OCI-LY7 (cell line): ENCODE data around the gene CEP20. TPM values are rescaled to one million over a fixed set of nuclear protein-coding genes. Genes with fewer than 3 reads are reported as not detected.

Experiments
- BruUV-seq: library from RNA; stranded (reverse); fragments of 400-500 nt; replicated peaks from 2 replicates; lab custom pipeline; 2021; lab: Mats Ljungman, UMichigan
- CTCF ChIA-PET: fragments of 300-600 bp; sonication (Branson Sonifier 250); formaldehyde crosslinking; loops from one replicate; lab custom pipeline; 2022; ENCODE audit warnings: antibody characterized with exemption; ENCODE audit not compliant: unreplicated experiment; lab: Charles Lee
- POLR2A ChIA-PET: fragments of 300-600 bp; sonication (Branson Sonifier 250); formaldehyde crosslinking; loops from one replicate; lab custom pipeline; 2022; ENCODE audit warnings: antibody characterized with exemption; lab: Charles Lee
- DNase-seq: peaks from one replicate; pipeline ENCODE4 v3.0.0-alpha.2; 2015; ENCODE audit warnings: low spot score
- H2AFZ ChIP-seq: fragments of 200-600 bp; sonication (generic), shearing (Covaris generic); 2 replicates; pipeline ENCODE4 v1.6.1; 2014; ENCODE audit warnings: mild to moderate bottlenecking, antibody characterized with exemption, low read length, moderate library complexity
- H3K27ac ChIP-seq: fragments of 200-600 bp; sonication (generic); 2 replicates; pipeline ENCODE4 v1.5.1; 2014; ENCODE audit warnings: mixed run types, low read depth, mild to moderate bottlenecking, moderate library complexity, low read length, inconsistent platforms; ENCODE audit not compliant: poor library complexity, severe bottlenecking
- H3K36me3 ChIP-seq: fragments of 200-600 bp; sonication (generic); 2 replicates; pipeline ENCODE4 v1.6.1; 2014; ENCODE audit warnings: mild to moderate bottlenecking, antibody characterized with exemption, low read length, moderate library complexity, mixed read lengths; ENCODE audit not compliant: insufficient read depth
- H3K4me1 ChIP-seq: fragments of 200-600 bp; sonication (generic); 2 replicates; pipeline ENCODE4 v1.5.1; 2014; ENCODE audit warnings: mild to moderate bottlenecking, low read length; ENCODE audit not compliant: insufficient read depth, poor library complexity, severe bottlenecking
- H3K4me2 ChIP-seq: fragments of 200-600 bp; sonication (generic); 2 replicates; pipeline ENCODE4 v1.6.1; 2014; ENCODE audit warnings: mild to moderate bottlenecking, low read length
- H3K4me3 ChIP-seq: fragments of 200-600 bp; sonication (generic); 2 replicates; pipeline ENCODE4 v1.5.1; 2014; ENCODE audit warnings: mild to moderate bottlenecking, low read depth, low read length; ENCODE audit not compliant: poor library complexity, severe bottlenecking
- H3K79me2 ChIP-seq: fragments of 200-600 bp; sonication (generic); 2 replicates; pipeline ENCODE4 v1.6.1; 2016; ENCODE audit warnings: low read depth, mild to moderate bottlenecking, low read length, moderate library complexity, mixed read lengths; ENCODE audit not compliant: insufficient read depth
- H3K9me2 ChIP-seq: fragments of 200-600 bp; sonication (generic); 2 replicates; pipeline ENCODE4 v1.6.1; 2016; ENCODE audit warnings: mild to moderate bottlenecking, low read length, mixed read lengths; ENCODE audit not compliant: insufficient read depth
- H3K9me3 ChIP-seq: fragments of 200-600 bp; sonication (generic); 2 replicates; pipeline ENCODE4 v1.6.1; 2014; ENCODE audit warnings: mild to moderate bottlenecking, mixed run types, low read length, mixed read lengths
- H4K20me1 ChIP-seq: fragments of 200-600 bp; sonication (generic); 2 replicates; pipeline ENCODE4 v1.6.1; 2014; ENCODE audit warnings: mild to moderate bottlenecking, antibody characterized with exemption, low read length, moderate library complexity, mixed read lengths; ENCODE audit not compliant: insufficient read depth
- EZH2phosphoT487 ChIP-seq: fragments of 200-600 bp; sonication (generic); IDR thresholded peaks from 2 replicates; pipeline ENCODE4 v1.6.1; 2018; ENCODE audit warnings: low read depth, borderline replicate concordance, mild to moderate bottlenecking, mixed run types, antibody characterized with exemption, low read length, moderate library complexity, mixed read lengths
- intact Hi-C: fragments of 100-400 bp; cut with micrococcal nuclease; formaldehyde crosslinking; loops from one replicate; pipeline ENCODE4 v1.10.0; 2022; ENCODE audit not compliant: unreplicated experiment
- total RNA-seq, 2 experiments: library from RNA; depleted of rRNA in 1 of 2; stranded (reverse); fragments of >200 nt in 1 of 2; shearing (Covaris generic) in 1 of 2; gene quantifications; 2 replicates each; pipeline ENCODE4 v1.2.3, GENCODE V29; 2014 to 2022
- TF ChIP-seq, protein P1 (sequence below): fragments of 200-600 bp; sonication (generic); conservative IDR thresholded peaks from 2 replicates; pipeline ENCODE4 v1.5.1; 2014; ENCODE audit warnings: mild to moderate bottlenecking, antibody characterized with exemption, low read length, moderate library complexity, mixed read lengths

CEP20 gene
- total RNA-seq, 2 experiments from 2014 or later: 36.6 to 62.8 TPM

DNA sequence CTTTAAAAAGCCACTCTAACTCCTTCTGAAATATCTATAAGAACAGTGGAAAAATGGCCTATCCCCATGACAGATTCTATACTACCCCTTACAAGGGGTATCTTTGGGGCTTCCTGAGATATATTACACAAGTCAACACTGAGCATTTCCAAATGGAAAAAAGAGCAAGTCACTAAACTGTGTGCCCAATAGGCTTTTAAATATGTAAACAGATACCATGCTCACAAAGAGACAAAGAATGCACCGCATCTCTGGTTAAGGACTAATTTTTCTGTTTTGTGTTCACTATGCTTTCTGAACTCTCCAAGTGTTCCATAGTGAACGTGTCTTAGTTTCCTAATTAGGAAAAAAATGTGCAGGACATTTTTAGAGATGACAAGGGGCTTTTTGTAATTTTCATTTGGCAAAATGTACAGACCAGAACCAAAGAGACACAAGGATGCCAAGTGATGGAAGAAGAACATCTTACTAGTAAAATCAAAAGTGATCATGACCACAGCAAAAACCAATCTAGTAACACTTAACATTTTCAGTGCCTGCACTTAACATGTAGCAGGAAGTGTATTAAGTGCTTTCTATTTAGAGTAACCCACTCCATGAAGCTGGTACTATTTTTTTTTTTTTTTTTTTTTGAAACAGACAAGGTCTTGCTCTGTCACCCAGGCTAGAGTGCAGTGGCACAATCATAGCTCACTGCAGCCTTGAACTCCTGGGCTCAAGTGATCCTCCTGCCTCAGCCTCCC is 53.1 kb downstream of the CEP20 start:
- Histone ChIP-seq H3K79me2 (no peaks in the 10 kb centered on the region), H2AFZ (no peak overlapping the region), H3K9me3 (no peaks in the 10 kb centered on the region), H3K4me1 (peaks cover 27% of the 10 kb centered on the region), H3K4me3 (no peak overlapping the region), H4K20me1 (no peaks in the 10 kb centered on the region), H3K27ac (peak overlapping the region; percentile 0), H3K9me2 (no peaks in the 10 kb centered on the region), H3K4me2 (peak overlapping the region; percentile 30; the same call in 1 of the 2 replicates), H3K36me3 (peaks cover 23% of the 10 kb centered on the region)
- ChIA-PET CTCF (no interaction called here), POLR2A (interaction anchor here (0.9 kb wide), 1 partner anchor 16 kb away, joined by 3 read pairs; no protein-coding TSS in a partner anchor)
- DNase-seq: peak; percentile 27
- TF ChIP-seq EZH2phosphoT487: no peak
- TF ChIP-seq, protein P1, sequence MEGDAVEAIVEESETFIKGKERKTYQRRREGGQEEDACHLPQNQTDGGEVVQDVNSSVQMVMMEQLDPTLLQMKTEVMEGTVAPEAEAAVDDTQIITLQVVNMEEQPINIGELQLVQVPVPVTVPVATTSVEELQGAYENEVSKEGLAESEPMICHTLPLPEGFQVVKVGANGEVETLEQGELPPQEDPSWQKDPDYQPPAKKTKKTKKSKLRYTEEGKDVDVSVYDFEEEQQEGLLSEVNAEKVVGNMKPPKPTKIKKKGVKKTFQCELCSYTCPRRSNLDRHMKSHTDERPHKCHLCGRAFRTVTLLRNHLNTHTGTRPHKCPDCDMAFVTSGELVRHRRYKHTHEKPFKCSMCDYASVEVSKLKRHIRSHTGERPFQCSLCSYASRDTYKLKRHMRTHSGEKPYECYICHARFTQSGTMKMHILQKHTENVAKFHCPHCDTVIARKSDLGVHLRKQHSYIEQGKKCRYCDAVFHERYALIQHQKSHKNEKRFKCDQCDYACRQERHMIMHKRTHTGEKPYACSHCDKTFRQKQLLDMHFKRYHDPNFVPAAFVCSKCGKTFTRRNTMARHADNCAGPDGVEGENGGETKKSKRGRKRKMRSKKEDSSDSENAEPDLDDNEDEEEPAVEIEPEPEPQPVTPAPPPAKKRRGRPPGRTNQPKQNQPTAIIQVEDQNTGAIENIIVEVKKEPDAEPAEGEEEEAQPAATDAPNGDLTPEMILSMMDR: no peak
- no TSS peak for BruUV-seq
- intact Hi-C loops: no loop called here

DNA sequence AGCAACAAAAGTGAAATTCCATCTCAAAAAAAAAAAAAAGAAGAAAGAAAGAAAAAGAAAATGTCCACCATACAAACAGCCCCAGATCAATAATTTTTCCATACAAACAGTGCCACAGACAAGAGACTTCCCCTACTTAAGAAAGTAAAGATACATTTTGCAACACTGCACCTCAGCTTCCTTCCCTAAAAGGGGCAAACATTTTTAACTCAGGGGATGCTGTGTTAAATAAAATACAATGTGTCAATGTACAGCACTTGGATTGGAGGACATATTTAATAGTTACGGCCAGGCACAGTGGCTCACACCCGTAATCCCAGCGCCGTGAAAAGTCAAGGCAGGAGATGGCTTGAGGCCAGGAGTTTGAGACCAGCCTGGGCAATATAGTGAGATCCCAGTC is 53.9 kb downstream of the CEP20 start:
- no peak overlapping the region for H2AFZ ChIP-seq
- POLR2A ChIA-PET: no interaction called here
- H3K36me3 ChIP-seq: peaks cover 23% of the 10 kb centered on the region
- TF ChIP-seq, protein P1: no peak
- TF ChIP-seq EZH2phosphoT487: no peak
- no peaks in the 10 kb centered on the region for H3K9me3 ChIP-seq
- no peaks in the 10 kb centered on the region for H3K79me2 ChIP-seq
- H3K4me2 ChIP-seq: no peak overlapping the region
- H3K4me1 ChIP-seq: peaks cover 27% of the 10 kb centered on the region
- H3K4me3 ChIP-seq: no peak overlapping the region
- no TSS peak for BruUV-seq
- intact Hi-C loops: no loop called here
- DNase-seq: no peak
- no peak overlapping the region for H3K27ac ChIP-seq
- H3K9me2 ChIP-seq: no peaks in the 10 kb centered on the region
- no peaks in the 10 kb centered on the region for H4K20me1 ChIP-seq
- CTCF ChIA-PET: interaction anchor here (0.9 kb wide), 1 partner anchor 12 kb away, joined by 3 read pairs; no protein-coding TSS in a partner anchor

DNA sequence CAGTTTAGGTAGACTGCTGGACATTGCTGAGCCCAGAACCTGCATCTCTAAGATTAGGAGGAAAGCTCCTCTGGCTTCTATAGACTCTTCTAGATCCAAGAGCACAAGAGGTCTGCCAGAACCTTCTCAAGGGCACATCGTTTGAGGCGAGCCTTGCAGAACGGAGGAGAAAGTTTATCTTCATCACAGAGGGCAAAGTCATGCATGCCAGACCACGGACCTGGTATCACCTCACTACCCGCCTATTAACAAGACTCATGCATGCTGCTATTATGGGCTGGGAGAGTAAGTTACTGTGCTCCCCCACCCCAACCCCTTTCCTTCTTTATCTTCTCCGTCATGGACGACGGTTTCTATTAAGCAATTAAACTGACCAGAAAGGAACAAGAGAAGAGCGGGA is 54.9 kb downstream of the CEP20 start:
- POLR2A ChIA-PET: no interaction called here
- Histone ChIP-seq H3K9me3 (no peaks in the 10 kb centered on the region), H3K79me2 (no peaks in the 10 kb centered on the region), H3K9me2 (no peaks in the 10 kb centered on the region), H3K4me2 (no peak overlapping the region), H3K36me3 (peaks cover 23% of the 10 kb centered on the region), H3K4me1 (peaks cover 27% of the 10 kb centered on the region), H3K27ac (no peak overlapping the region), H2AFZ (no peak overlapping the region), H3K4me3 (no peak overlapping the region), H4K20me1 (no peaks in the 10 kb centered on the region)
- no peak for DNase-seq
- intact Hi-C loops: no loop called here
- CTCF ChIA-PET: interaction anchor here (0.9 kb wide), 1 partner anchor 11 kb away, joined by 3 read pairs; no protein-coding TSS in a partner anchor
- no TSS peak for BruUV-seq
- no peak for TF ChIP-seq EZH2phosphoT487
- TF ChIP-seq, protein P1: no peak
